ENCODE results near the gene TRIM71. TPM values are rescaled to one million over a fixed set of nuclear protein-coding genes. Genes with fewer than 3 reads are reported as not detected.

The TRIM71 gene
- total and polyA plus RNA-seq, 2 donors (not counting 1 experiment from before 2014, with no cell fraction given): not detected

DNA sequence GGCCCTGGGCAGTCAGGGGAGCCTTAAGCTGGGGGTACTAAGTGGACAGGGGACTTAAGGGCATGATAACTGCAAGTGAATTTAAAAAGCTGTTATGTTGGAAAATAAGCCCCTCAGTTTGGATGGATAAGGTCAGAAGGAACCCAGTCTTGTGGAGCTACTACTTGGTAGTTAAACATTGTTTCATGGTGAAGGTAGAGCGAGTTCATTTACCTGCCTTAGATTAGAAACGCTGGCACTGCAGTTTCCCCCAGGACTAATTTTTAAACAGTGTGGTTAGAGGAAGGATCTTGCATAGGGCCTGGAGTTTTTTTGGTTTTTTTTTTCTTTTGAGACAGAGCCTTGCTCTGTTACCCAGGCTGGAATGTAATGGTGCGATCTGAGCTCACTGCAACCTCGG lies 31.2 kb downstream of the TRIM71 start:
- Mint-ChIP-seq H3K9me3 (ENCODE audit: insufficient read depth) (no peaks in the 10 kb centered on the region), H3K4me3 (no peak overlapping the region), H3K27ac (no peak overlapping the region), H3K4me1 (no peaks in the 10 kb centered on the region), H3K27me3 (peaks cover 4% of the 10 kb centered on the region)
- ChIA-PET CTCF (no interaction called here), POLR2A (no interaction called here)
- Histone ChIP-seq H3K4me1 (ENCODE audit: control insufficient read depth in 2 of 2, insufficient read depth in 2 of 2, low read length in 2 of 2) (no peaks in the 10 kb centered on the region), H2AFZ (ENCODE audit: insufficient read depth, low read depth, low read length, poor library complexity, severe bottlenecking) (no peak overlapping the region), H3K27me3 (replicated peaks in 1 of 4; ENCODE audit: control extremely low read depth in 1 of 4, control insufficient read depth in 3 of 4, insufficient read depth in 4 of 4, low read length in 3 of 4) (no peaks in the 10 kb centered on the region), H3K36me3 (replicated peaks in 1 of 2; ENCODE audit: control extremely low read depth in 1 of 2, control insufficient read depth in 1 of 2, extremely low read depth in 1 of 2, insufficient read depth in 2 of 2, low read length in 1 of 2) (no peaks in the 10 kb centered on the region), H3K27ac (ENCODE audit: low read length in 2 of 2) (no peak overlapping the region), H3K9me3 (ENCODE audit: control extremely low read depth in 1 of 3, control insufficient read depth in 2 of 3, insufficient read depth in 1 of 3, low read length in 2 of 3) (no peaks in the 10 kb centered on the region), H3K4me3 (ENCODE audit: control extremely low read depth in 1 of 5, extremely low read depth in 1 of 5, insufficient read depth in 1 of 5, low read depth in 2 of 5, low read length in 4 of 5) (no peak overlapping the region), H3K79me2 (ENCODE audit: control insufficient read depth, insufficient read depth, low read length) (no peaks in the 10 kb centered on the region), H3K4me2 (replicated peaks; ENCODE audit: low read depth, low read length, poor library complexity, severe bottlenecking) (no peak overlapping the region), H3K9ac (ENCODE audit: low read length) (no peak overlapping the region), H4K20me1 (ENCODE audit: control insufficient read depth, insufficient read depth, low read length, poor library complexity, severe bottlenecking) (no peaks in the 10 kb centered on the region)
- 67% methylated on average over 2 of the region's 4 CpGs for WGBS (ENCODE audit: insufficient coverage)
- no peak for ATAC-seq (ENCODE audit: low read depth)
- TF ChIP-seq, protein P1, sequence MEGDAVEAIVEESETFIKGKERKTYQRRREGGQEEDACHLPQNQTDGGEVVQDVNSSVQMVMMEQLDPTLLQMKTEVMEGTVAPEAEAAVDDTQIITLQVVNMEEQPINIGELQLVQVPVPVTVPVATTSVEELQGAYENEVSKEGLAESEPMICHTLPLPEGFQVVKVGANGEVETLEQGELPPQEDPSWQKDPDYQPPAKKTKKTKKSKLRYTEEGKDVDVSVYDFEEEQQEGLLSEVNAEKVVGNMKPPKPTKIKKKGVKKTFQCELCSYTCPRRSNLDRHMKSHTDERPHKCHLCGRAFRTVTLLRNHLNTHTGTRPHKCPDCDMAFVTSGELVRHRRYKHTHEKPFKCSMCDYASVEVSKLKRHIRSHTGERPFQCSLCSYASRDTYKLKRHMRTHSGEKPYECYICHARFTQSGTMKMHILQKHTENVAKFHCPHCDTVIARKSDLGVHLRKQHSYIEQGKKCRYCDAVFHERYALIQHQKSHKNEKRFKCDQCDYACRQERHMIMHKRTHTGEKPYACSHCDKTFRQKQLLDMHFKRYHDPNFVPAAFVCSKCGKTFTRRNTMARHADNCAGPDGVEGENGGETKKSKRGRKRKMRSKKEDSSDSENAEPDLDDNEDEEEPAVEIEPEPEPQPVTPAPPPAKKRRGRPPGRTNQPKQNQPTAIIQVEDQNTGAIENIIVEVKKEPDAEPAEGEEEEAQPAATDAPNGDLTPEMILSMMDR (IDR thresholded peaks at IDR 0.05): no peak
- no peak for TF ChIP-seq EZH2 (IDR thresholded peaks at IDR 0.05; ENCODE audit: borderline replicate concordance, insufficient read depth, low read depth, low read length, poor library complexity, severe bottlenecking)
- DNase-seq: no peak
- intact Hi-C loops (cut with micrococcal nuclease): no loop called here

DNA sequence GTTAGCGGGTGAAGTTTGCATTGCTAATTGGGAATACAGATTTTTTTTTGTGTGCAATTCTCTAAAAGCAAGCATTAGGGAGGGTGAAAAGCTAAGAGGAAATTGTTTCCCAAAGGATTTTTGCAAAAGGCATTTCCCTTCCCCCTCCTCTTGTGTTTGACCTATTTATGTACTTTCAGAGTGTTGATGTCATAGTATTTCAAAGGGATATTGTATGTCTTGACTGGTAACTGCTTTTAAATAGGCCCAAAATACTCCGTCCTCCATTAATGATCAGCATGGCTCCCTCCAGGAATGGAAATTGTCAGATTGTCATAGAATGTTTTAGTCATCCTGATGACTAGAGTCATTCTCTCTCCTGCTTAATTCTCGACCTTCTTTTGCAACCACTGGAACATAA lies 32.4 kb downstream of the TRIM71 start:
- Histone ChIP-seq H3K9me3 (ENCODE audit: control extremely low read depth in 1 of 3, control insufficient read depth in 2 of 3, insufficient read depth in 1 of 3, low read length in 2 of 3) (no peaks in the 10 kb centered on the region), H3K36me3 (replicated peaks in 1 of 2; ENCODE audit: control extremely low read depth in 1 of 2, control insufficient read depth in 1 of 2, extremely low read depth in 1 of 2, insufficient read depth in 2 of 2, low read length in 1 of 2) (no peaks in the 10 kb centered on the region), H3K9ac (ENCODE audit: low read length) (no peak overlapping the region), H3K4me3 (ENCODE audit: control extremely low read depth in 1 of 5, extremely low read depth in 1 of 5, insufficient read depth in 1 of 5, low read depth in 2 of 5, low read length in 4 of 5) (no peak overlapping the region), H3K27me3 (replicated peaks in 1 of 4; ENCODE audit: control extremely low read depth in 1 of 4, control insufficient read depth in 3 of 4, insufficient read depth in 4 of 4, low read length in 3 of 4) (no peaks in the 10 kb centered on the region), H2AFZ (ENCODE audit: insufficient read depth, low read depth, low read length, poor library complexity, severe bottlenecking) (no peak overlapping the region), H4K20me1 (ENCODE audit: control insufficient read depth, insufficient read depth, low read length, poor library complexity, severe bottlenecking) (no peaks in the 10 kb centered on the region), H3K4me2 (replicated peaks; ENCODE audit: low read depth, low read length, poor library complexity, severe bottlenecking) (no peak overlapping the region), H3K79me2 (ENCODE audit: control insufficient read depth, insufficient read depth, low read length) (no peaks in the 10 kb centered on the region), H3K4me1 (ENCODE audit: control insufficient read depth in 2 of 2, insufficient read depth in 2 of 2, low read length in 2 of 2) (no peaks in the 10 kb centered on the region), H3K27ac (ENCODE audit: low read length in 2 of 2) (no peak overlapping the region)
- no peak for ATAC-seq (ENCODE audit: low read depth)
- no peaks in the 10 kb centered on the region for H3K4me1 Mint-ChIP-seq
- ChIA-PET POLR2A (no interaction called here), CTCF (no interaction called here)
- intact Hi-C loops (cut with micrococcal nuclease): no loop called here
- TF ChIP-seq, protein P1 (IDR thresholded peaks at IDR 0.05): no peak
- TF ChIP-seq EZH2 (IDR thresholded peaks at IDR 0.05; ENCODE audit: borderline replicate concordance, insufficient read depth, low read depth, low read length, poor library complexity, severe bottlenecking): no peak
- H3K9me3 Mint-ChIP-seq (ENCODE audit: insufficient read depth): no peaks in the 10 kb centered on the region
- no peak overlapping the region for H3K27ac Mint-ChIP-seq
- peaks cover 4% of the 10 kb centered on the region for H3K27me3 Mint-ChIP-seq
- no peak for DNase-seq
- no CpG with 5 or more reads among the region's 3 CpGs for WGBS (ENCODE audit: insufficient coverage)
- no peak overlapping the region for H3K4me3 Mint-ChIP-seq
